GM18907 (cell line): ENCODE results near the gene TYMP.
A peak's percentile ranks its signal among the peaks of the same experiment; 100 is the strongest.
"Not testable (repeated sequence)": the region's sequence is repeated elsewhere in the genome, so short reads cannot be mapped to it uniquely, and the experiment has no call there.

Experiments
- ATAC-seq: cut with Tn5 transposase; IDR thresholded peaks from one replicate; pipeline ENCODE4 v1.9.1; 2021; ENCODE audit warnings: mild to moderate bottlenecking, moderate library complexity; ENCODE audit not compliant: unreplicated experiment

Gene TYMP

DNA sequence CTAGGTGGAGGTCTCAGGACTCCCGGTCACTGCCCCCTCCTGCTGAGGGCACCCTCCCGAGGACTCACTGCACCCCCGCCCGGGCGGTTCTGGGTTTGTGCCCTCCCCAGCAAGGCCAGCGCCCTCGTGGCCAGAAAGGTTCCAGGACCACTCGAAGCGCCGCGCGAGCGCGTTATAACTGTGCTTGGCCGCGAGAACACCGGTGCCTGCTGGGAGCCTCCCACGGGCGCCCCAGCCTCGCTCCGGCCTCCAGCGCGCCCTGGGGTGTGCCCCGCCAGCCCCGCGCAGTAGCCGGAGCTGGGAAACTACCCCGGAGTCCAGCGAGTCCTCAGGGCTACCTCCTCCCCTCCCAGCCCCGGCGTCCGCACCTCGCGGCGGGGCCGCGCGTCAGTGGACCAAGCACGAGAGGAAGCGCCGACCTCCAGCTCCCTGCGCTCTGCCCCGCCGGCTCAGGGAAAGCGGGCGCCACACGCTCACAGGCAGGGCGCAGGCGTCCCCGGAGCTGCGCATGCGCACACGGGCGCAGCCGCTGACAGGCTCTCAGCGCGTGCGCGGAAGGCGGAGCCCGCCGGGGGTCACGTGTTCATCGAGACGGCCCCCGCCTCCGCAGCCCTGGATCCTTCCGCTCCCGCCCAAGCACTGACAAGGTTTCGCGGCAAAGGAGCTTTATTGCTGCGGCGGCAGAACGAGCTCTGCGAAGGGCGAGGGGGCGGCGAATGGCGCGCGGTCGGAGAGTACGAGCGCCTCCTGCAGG lies 4.5 kb downstream of the TYMP start, which contains the start of gene SCO2:
TSS of gene SCO2 (minus strand) at position 495 of the 754 bp plus-strand sequence. CDS start 1,187 bp downstream, outside the sequence.
- peak; percentile 44 for ATAC-seq

- no peak for ATAC-seq
Measured at GRCh38 chr22:50524676-50525103, 5.1 kb downstream of the TYMP start.

DNA sequence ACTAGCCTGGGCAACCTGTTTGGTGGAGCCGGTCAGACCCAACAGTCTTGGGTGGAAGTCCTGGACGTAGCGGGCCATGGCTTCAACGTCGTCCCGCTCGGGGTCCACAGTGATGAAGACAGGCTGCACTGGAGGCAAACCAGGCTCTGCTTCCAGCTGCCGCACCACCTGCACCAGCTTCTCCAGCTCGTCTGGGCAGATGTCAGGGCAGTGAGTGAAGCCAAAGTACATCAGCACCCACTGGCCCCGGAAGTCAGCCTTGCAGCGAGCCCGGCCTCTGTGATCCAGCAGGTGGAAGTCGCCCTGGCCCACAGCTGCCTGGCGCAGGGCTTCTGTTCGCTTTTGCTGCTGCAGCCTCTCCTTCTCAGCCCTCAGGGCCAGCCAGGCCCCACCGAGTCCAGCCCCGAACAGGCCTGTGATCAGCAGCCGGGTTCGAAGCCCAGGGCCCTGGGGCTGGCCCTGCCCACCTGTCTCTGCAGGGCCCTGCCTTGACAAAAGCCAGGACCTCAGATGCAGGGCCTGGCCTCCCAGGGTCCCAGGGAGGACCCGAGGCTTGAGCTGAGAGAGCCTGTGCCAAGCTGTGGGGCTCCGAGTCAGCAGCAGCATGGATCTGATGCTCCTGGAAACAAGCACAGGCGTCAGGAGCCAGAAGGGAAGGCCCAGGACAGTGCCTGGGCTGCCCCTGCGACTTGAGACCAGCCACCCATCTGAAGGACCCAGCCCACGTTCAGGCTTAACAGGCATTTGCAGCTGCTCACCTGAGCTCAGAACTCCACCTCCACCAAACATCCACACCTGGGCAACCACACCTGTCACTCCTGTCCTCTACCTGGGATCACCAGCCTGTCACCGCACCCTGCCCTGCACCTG lies 5.8 kb downstream of the TYMP start:
- ATAC-seq = no peak

DNA sequence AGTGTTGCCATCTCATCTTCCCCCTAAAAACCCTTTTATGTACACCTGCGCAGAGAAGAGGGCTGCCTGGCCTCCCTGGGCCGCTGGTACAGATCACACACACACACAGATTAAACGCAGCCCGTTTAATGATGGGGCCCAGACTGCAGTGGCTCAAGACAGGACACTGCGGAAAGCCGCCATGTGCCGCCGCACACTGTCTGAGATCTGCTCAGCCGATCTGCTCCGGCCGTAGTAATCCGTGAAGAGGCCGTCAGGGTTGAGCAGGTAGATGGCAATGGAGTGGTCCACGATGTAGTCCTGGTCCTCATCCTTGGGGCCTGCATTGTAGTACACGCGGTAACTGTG lies 6.4 kb downstream of the TYMP start:
- ATAC-seq = no peak

DNA sequence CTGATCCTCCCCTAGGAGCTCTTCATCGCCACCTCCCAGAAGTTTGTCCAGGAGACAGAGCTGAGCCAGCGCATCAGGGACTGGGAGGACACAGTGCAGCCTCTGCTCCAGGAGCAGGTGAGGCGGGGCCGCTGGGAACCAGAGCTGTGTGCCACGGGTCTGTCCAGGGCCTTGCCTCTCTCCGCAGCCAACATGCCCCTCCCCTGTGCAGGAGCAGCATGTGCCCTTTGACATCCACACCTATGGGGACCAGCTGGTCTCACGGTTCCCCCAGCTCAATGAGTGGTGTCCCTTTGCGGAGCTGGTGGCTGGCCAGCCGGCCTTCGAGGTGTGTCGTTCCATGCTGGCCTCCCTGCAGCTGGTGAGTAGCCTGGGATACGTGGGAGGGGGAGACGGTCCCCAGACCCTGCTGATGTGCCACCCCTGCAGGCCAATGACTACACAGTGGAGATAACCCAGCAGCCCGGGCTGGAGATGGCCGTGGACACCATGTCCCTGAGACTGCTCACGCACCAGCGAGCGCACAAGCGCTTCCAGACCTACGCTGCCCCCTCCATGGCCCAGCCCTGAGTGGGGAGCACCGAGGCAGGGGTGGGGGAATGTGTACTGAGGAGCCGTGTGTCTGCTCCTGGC lies 6.9 kb downstream of the TYMP start:
- ATAC-seq = no peak

DNA sequence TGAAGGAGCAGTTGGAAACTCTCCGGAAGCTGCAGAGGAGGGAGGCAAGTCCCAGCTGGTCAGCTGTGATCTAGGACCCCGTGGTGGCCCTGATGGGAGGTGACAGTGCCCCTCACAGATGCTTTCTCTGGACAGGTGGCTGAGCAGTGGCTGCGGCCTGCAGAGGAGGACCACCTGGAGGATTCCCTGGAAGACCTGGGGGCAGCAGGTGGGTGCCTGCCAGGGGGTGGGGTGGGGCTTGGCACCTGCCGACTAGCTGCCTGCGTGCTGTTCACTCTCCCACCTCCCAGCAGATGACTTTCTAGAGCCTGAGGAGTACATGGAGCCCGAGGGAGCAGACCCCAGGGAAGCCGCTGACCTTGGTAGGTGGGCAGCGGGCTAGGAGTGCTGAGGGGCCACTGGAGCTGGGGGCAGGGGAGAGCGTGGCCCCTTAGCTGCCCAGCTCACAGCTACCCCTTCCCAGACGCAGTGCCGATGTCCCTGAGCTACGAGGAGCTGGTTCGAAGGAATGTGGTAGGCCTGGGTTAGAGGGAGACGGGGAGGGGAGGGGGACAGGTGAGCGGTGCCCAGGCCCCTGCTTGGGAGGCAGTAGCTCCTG lies 7.5 kb downstream of the TYMP start:
- no peak for ATAC-seq

- ATAC-seq = no peak
Measured at GRCh38 chr22:50521710-50522109, 8.1 kb downstream of the TYMP start.

DNA sequence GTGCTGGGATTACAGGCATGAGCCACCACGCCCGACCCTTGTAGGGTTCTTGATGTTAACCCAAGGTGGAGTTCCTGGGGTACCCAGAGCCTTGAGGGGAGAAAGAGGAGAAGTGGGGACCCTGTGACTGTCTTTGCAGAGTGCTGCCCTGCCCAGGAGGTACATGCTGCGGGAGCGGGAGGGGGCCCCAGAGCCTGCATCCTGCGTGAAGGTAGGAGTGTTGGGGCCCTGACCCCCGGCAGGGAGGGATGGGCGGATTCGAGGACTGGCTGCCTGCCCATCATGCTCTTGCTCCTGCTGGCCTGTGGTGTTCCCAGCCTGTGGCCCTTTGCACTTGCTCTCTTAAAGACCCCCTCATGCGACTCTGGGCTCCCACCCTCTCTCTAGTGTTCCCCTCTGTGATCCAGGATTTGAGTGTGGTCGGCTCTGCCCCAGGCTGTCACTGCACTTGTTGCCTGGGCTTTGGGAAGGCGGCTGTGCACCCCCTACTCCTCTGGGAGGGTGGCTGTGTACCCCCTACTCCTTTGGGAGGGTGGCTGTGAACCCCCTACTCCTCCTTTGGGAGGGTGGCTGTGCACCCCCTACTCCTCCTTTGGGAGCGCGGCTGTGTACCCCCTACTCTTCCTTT lies 8.9 kb downstream of the TYMP start:
- no peak for ATAC-seq

DNA sequence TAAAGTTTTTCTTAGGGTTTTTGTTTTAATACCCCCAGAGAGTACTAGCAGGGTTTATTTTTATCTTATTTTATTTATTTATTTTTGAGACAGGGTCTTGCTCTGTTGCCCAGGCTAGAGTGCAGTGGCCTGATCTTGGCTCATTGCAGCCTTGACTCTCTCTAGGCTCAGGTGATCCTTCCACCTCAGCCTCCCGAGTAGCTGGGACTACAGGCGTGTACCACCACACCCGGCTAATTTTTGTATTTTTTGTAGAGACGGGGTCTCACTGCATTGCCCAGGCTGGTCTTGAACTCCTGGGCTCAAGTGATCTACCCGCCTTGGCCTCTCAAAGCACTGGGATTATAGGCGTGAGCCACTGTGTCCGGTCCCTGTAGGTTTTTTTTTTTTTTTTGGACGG lies 9.6 kb downstream of the TYMP start:
- not testable (repeated sequence) for ATAC-seq

- ATAC-seq = no peak
Measured at GRCh38 chr22:50519151-50519550, 10.7 kb downstream of the TYMP start.

GRCh38 chr22:50518606-50519005 lies 11.2 kb downstream of the TYMP start:
- ATAC-seq = no peak

- no peak for ATAC-seq
Measured at GRCh38 chr22:50517495-50518260, 12.1 kb downstream of the TYMP start.

- ATAC-seq = no peak
Measured at GRCh38 chr22:50516891-50517290, 12.9 kb downstream of the TYMP start.

- ATAC-seq = no peak
Measured at GRCh38 chr22:50516068-50516467, 13.7 kb downstream of the TYMP start.

- no peak for ATAC-seq
Measured at GRCh38 chr22:50513175-50513574, 16.6 kb downstream of the TYMP start.

DNA sequence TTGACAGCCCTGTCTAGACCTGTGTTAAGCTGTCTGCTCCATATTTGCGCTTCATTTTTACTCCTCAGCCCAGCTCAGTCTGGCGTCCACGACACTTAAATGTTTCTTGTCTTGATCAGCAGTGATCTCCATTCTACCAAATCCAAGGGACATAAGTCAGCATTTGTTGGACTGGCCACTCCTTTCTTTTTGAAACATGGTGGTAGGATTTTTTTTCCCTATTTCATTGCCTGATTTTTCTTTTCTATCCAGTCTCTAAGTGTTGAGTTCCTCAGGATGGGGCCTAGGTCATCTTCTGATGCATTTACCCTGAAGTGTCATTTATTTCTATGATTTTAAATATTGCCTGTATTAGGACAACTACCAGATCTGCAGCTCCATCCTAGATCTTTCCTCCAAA lies 20.9 kb downstream of the TYMP start:
- ATAC-seq = no peak

- peak; percentile 76 for ATAC-seq
Measured at GRCh38 chr22:50507991-50508884, 21.6 kb downstream of the TYMP start, which contains the start of gene NCAPH2. Gene NCAPH2, plus strand, starts transcription at chr22:50508224. Its CDS starts 114 bp downstream, at chr22:50508338.

GRCh38 chr22:50507421-50507990 lies 22.3 kb downstream of the TYMP start, which contains the start of gene LMF2:
Gene LMF2, minus strand, starts transcription at chr22:50507702. Its CDS starts 27 bp downstream, at chr22:50507675.
- ATAC-seq = peak; percentile 50
